A673 (cell line): ENCODE measurements around the gene HSPG2.

ENCODE experiments used
- EZH2 ChIP-seq: fragments of 200-600 bp; sonication (generic); IDR thresholded peaks from 2 replicates; pipeline ENCODE4 v1.6.1; 2017; ENCODE audit warnings: borderline replicate concordance, low read depth, mild to moderate bottlenecking, mixed read lengths, antibody characterized with exemption, low read length; ENCODE audit not compliant: poor library complexity, severe bottlenecking
- TF ChIP-seq, protein P1 (sequence below): fragments of 300-800, 200-600 bp; sonication (generic); conservative IDR thresholded peaks from 2 replicates; pipeline ENCODE4 v1.5.1; 2017; ENCODE audit warnings: low read depth, mild to moderate bottlenecking, antibody characterized with exemption, low read length, moderate library complexity, mixed read lengths

DNA sequence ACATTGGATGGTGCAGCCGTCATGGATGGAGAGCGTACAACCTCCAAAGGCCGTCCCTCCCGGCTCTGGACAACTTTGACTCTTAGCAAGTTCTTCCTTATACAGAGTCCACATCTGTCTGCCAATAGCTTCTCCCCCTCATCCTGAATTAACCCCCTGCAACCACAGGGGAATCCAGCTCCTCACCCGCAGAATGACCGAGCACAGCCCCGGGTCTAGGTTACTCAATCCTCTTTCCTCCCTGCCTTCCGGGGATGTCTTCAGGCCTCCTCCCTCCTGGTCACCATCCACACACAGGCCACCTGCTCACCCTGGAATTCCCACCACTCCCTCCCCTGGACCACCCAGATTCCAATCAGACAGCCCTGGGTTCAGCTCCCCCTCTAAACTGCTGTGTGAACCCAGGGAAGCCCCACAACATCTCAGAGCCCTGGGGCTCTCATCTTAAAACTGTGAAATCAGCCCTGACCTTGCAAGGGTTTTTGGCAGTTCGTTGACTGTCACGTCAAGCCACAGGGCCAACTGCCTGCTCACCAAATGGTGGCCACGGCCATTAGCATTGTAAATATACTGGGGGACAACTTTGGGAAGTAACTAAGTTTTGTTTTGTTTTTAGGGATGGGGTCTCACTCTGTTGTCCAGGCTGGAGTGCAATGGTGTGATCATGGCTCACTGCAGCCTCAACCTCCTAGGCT lies 54.2 kb downstream of the HSPG2 start:
- TF ChIP-seq, protein P1, sequence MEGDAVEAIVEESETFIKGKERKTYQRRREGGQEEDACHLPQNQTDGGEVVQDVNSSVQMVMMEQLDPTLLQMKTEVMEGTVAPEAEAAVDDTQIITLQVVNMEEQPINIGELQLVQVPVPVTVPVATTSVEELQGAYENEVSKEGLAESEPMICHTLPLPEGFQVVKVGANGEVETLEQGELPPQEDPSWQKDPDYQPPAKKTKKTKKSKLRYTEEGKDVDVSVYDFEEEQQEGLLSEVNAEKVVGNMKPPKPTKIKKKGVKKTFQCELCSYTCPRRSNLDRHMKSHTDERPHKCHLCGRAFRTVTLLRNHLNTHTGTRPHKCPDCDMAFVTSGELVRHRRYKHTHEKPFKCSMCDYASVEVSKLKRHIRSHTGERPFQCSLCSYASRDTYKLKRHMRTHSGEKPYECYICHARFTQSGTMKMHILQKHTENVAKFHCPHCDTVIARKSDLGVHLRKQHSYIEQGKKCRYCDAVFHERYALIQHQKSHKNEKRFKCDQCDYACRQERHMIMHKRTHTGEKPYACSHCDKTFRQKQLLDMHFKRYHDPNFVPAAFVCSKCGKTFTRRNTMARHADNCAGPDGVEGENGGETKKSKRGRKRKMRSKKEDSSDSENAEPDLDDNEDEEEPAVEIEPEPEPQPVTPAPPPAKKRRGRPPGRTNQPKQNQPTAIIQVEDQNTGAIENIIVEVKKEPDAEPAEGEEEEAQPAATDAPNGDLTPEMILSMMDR: no peak
- no peak for TF ChIP-seq EZH2
